Right lobe of liver (tissue), 6 donors: ENCODE results near the gene COA4. TPM values are rescaled to one million over a fixed set of nuclear protein-coding genes. Genes with fewer than 3 reads are reported as not detected.

ENCODE experiments used
- ATAC-seq, 4 donors: fragments of 200-7000 bp; cut with Tn5 transposase; one replicate each; pipeline ENCODE4 v1.9.1; 2020; ENCODE audit warnings: mild to moderate bottlenecking in 4 of 4, moderate library complexity in 4 of 4
- DNase-seq, 3 donors: peaks; one replicate each; pipeline ENCODE4 v3.0.0-alpha.2; 2020
- H3K27ac ChIP-seq, 3 donors: fragments of 200-600 bp; one replicate each; pipeline ENCODE4 v1.8.0; 2022
- H3K27me3 ChIP-seq, 2 donors: fragments of 200-600 bp; one replicate each; pipeline ENCODE4 v1.8.0; 2022
- H3K36me3 ChIP-seq, 4 donors: fragments of 200-600 bp; sonication (generic) in 1 of 4; one replicate each; pipeline versions ENCODE4 v1.5.1 to v1.8.0; 2017 to 2022; ENCODE audit warnings: control low read depth in 1 of 4
- H3K4me1 ChIP-seq, 4 donors: fragments of 200-600 bp; sonication (generic) in 1 of 4; one replicate each; pipeline versions ENCODE4 v1.5.1 to v1.8.0; 2017 to 2022; ENCODE audit warnings: control low read depth in 1 of 4
- H3K4me3 ChIP-seq, 3 donors: fragments of 200-600 bp; one replicate each; pipeline ENCODE4 v1.8.0; 2022
- H3K9me3 ChIP-seq, 4 donors: fragments of 200-600 bp; sonication (generic) in 1 of 4; one replicate each; pipeline versions ENCODE4 v1.5.1 to v1.8.0; 2017 to 2022; ENCODE audit warnings: control low read depth in 1 of 4
- POLR2A ChIP-seq: fragments of 450-650 bp; IDR thresholded peaks from one replicate; pipeline ENCODE4 v1.6.1; 2017; ENCODE audit warnings: antibody characterized with exemption, mild to moderate bottlenecking
- WGBS: methylation state at CpG from one replicate; pipeline ENCODE4 v1.1.6; 2018; ENCODE audit warnings: low coverage, low lambda C conversion rate; ENCODE audit not compliant: insufficient coverage; ENCODE audit errors: missing lambda C conversion rate; 5-methylcytosine and 5-hydroxymethylcytosine counted together
- intact Hi-C, 2 donors: fragments of 100-400 bp; cut with DNase I; formaldehyde crosslinking; loops; one replicate each; pipeline versions ENCODE4 v1.11.2 to v1.14.1; 2022
- total RNA-seq, 6 experiments: library from RNA; depleted of rRNA in 2 of 6; stranded (reverse); fragments of >200 nt in 2 of 6; fragmentation: NEBNext Ultra II Directional in 3 of 6; extraction: Animal tissue kit (Norgen Biotek cat#: 25700) in 3 of 6; gene quantifications; one replicate each; pipeline versions ENCODE4 v1.1.0 to v1.2.4, GENCODE V29; 2016 to 2023
- TF ChIP-seq, protein P1 (sequence below), 4 donors: fragments of 200-600 bp in 3 of 4; fragments of 450-650 bp in 1 of 4; IDR thresholded peaks; one replicate each; pipeline versions ENCODE4 v1.5.1 to v1.8.0; 2016 to 2022; ENCODE audit warnings: antibody characterized with exemption in 4 of 4, mild to moderate bottlenecking in 2 of 4
- donor health status: DM: no; HTN: yes; CAD: no.
- donor health status: DM: no; HTN: no; CAD: no.
- donor health status: DM: no; HTN: no; CAD: no.
- donor health status: DM: no; HTN: yes; CAD: no.
- donor health status: DM: no; HTN: yes; CAD: no.

COA4 gene
- total RNA-seq, 6 experiments from 2014 or later: 48.8 to 116 (median 56.0) TPM

DNA sequence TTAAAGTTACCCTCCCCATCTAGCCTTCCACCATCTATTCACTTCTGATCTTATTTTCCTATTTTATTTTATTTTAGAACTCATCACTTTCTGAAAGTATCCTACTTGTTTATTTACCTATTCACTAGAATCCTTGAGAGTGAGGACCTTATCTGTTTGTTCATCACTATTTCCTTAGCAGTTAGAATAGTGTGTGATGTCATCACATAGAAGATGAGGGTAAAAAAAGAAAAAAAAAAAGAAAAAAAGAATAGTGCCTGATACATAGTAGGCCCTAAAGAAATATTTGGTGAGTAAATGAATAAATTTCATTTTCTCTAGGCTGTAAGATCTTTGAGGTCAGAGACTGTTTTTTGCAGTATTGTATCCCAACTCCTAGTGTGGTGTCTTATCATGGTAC is 36.8 kb upstream of the COA4 start:
- H3K27me3 ChIP-seq: no peaks in the 10 kb centered on the region
- DNase-seq: no peak
- no peak overlapping the region for H3K4me3 ChIP-seq
- H3K9me3 ChIP-seq: no peaks in the 10 kb centered on the region
- no peak for TF ChIP-seq POLR2A
- TF ChIP-seq, protein P1, sequence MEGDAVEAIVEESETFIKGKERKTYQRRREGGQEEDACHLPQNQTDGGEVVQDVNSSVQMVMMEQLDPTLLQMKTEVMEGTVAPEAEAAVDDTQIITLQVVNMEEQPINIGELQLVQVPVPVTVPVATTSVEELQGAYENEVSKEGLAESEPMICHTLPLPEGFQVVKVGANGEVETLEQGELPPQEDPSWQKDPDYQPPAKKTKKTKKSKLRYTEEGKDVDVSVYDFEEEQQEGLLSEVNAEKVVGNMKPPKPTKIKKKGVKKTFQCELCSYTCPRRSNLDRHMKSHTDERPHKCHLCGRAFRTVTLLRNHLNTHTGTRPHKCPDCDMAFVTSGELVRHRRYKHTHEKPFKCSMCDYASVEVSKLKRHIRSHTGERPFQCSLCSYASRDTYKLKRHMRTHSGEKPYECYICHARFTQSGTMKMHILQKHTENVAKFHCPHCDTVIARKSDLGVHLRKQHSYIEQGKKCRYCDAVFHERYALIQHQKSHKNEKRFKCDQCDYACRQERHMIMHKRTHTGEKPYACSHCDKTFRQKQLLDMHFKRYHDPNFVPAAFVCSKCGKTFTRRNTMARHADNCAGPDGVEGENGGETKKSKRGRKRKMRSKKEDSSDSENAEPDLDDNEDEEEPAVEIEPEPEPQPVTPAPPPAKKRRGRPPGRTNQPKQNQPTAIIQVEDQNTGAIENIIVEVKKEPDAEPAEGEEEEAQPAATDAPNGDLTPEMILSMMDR (IDR thresholded peaks at IDR 0.05): no peak
- H3K4me1 ChIP-seq: peaks cover 0 to 11% (median 0%) of the 10 kb centered on the region in 4 donors
- ATAC-seq: no peak
- intact Hi-C loops: no loop called here
- H3K36me3 ChIP-seq: peaks cover 0 to 68% (median 2%) of the 10 kb centered on the region in 4 donors
- H3K27ac ChIP-seq: no peak overlapping the region

DNA sequence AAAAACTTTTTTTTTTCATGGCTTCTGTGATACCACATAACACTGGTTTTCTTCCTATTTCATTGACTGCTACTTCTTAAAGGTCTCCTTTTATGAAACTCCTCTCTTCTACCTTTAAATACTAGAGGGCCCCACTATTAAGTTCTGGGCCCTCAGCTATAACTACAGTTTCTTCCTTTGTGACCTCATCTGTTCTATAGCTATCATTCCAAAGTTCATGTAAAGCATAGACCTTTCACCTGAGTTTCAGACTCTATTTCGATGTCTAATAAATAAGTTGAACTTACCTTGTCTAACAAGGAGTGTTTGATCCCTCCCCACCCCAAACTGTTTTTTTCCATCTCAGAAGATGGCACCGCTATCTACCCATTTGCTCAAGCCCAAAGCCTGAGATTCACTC is 35.4 kb upstream of the COA4 start:
- TF ChIP-seq, protein P1 (IDR thresholded peaks at IDR 0.05): no peak
- no peak for TF ChIP-seq POLR2A
- ATAC-seq: no peak
- 91% methylated on average over 2 of the region's 2 CpGs for WGBS
- no peaks in the 10 kb centered on the region for H3K9me3 ChIP-seq
- no peak for DNase-seq
- peaks cover 0 to 11% (median 0%) of the 10 kb centered on the region in 4 donors for H3K4me1 ChIP-seq
- H3K27ac ChIP-seq: no peak overlapping the region
- H3K36me3 ChIP-seq: peaks cover 0 to 61% (median 0%) of the 10 kb centered on the region in 4 donors
- no peak overlapping the region for H3K4me3 ChIP-seq
- intact Hi-C loops: no loop called here
- no peaks in the 10 kb centered on the region for H3K27me3 ChIP-seq

DNA sequence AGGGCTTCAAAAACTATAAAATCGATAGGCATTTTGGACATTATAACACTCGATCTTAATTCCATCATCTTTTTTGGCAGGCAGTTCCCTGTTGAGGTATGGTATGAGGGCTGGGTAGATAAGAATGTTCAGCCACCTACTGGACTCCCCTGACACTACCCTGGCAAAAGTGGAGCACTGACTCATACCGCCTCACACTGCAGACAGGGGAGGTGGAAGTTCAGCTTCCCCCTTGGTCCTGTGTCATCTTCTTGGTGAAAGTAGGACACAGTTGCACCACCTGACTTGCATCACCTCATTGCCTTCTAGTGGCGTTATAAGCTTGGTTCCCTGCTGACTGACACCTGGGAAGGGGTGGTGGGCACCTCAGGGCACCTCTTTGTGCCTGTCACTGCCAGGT is 30.5 kb upstream of the COA4 start:
- ATAC-seq: peak; percentile 21 to 89 (median 38)
- Histone ChIP-seq H3K4me1 (no peaks in the 10 kb centered on the region), H3K9me3 (no peaks in the 10 kb centered on the region), H3K27ac (no peak overlapping the region), H3K36me3 (peaks cover 0 to 39% (median under 1%) of the 10 kb centered on the region in 4 donors), H3K4me3 (no peak overlapping the region), H3K27me3 (no peaks in the 10 kb centered on the region)
- TF ChIP-seq POLR2A: no peak
- TF ChIP-seq, protein P1 (IDR thresholded peaks at IDR 0.05): no peak
- WGBS: 94% methylated on average over 2 of the region's 4 CpGs
- intact Hi-C loops: no loop called here
- no peak for DNase-seq

DNA sequence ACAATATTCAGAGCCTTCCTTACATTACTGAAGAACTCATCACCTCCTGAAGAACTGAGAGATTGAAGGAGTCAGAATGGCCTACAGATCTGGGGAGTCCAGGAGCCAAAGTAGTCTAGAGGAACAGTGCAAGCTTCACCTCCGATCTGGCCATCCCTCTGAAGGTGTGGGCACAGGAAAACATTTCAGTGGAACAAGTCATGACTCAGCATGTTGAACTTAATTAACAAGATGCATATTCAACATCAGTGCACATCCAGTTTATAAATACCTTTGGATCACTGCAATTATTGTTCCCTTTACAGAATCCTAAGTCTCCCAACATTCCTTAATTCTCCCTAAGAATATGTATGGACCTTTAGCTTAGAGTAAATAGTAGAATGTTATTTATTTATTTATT is 25.7 kb upstream of the COA4 start:
- 100% methylated on average over 1 of the region's 1 CpG for WGBS
- peaks cover 0 to 32% (median 7%) of the 10 kb centered on the region in 4 donors for H3K36me3 ChIP-seq
- TF ChIP-seq POLR2A: no peak
- TF ChIP-seq, protein P1 (IDR thresholded peaks at IDR 0.05): no peak
- no peaks in the 10 kb centered on the region for H3K9me3 ChIP-seq
- no peaks in the 10 kb centered on the region for H3K27me3 ChIP-seq
- DNase-seq (no peak), ATAC-seq (no peak)
- H3K4me1 ChIP-seq: no peaks in the 10 kb centered on the region
- no peak overlapping the region for H3K27ac ChIP-seq
- intact Hi-C loops: no loop called here
- H3K4me3 ChIP-seq: no peak overlapping the region

DNA sequence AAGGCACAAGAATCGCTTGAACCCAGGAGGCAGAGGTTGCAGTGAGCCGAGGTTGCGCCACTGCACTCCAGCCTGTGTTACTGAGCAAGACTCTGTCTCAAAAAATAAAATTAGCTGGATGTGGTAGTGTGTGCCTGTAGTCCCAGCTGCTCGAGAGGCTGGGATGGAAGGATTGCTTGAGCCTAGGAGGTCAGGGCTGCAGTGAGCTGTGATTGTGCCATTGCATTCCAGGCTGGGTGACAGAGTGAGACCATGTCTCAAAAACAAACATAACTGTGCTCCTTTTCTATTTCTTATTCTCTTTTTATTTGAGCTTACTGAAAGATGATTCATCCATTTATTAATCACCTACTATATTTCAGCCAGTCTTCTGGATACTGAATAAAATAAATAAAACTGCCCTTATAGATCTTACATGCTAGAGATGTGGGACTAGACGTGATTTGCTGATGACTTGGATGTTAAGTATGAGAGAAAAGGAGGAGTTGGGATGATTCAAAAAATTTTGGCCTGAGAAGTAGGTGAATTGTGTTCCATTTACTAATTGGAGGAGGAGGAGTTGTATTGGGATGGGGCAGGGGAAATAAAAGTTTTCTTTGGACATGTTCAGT is 18.2 kb upstream of the COA4 start:
- ATAC-seq: no peak
- no peaks in the 10 kb centered on the region for H3K4me1 ChIP-seq
- no peak overlapping the region for H3K4me3 ChIP-seq
- TF ChIP-seq, protein P1 (IDR thresholded peaks at IDR 0.05): no peak
- no peak for TF ChIP-seq POLR2A
- intact Hi-C loops: no loop called here
- no peaks in the 10 kb centered on the region for H3K9me3 ChIP-seq
- 93% methylated on average over 4 of the region's 5 CpGs for WGBS
- no peak overlapping the region for H3K27ac ChIP-seq
- no peak for DNase-seq
- no peaks in the 10 kb centered on the region for H3K27me3 ChIP-seq
- peaks cover 0 to 51% (median 6%) of the 10 kb centered on the region in 4 donors for H3K36me3 ChIP-seq
